Prostate gland (tissue), 2 donors: ENCODE data around the gene MEGF8.

Experiments
- POLR2AphosphoS5 ChIP-seq: sonication (generic); formaldehyde crosslinking; IDR thresholded peaks from one replicate; pipeline ENCODE4 v1.6.1; 2017; ENCODE audit warnings: antibody characterized with exemption
- TF ChIP-seq, protein P1 (sequence below), 4 experiments: fragments of 200-600 bp in 2 of 4; fragments of 450-650 bp in 2 of 4; sonication (generic) in 2 of 4; IDR thresholded peaks; 1 replicate in 3 of 4; 2 replicates in 1 of 4; pipeline ENCODE4 v1.5.1; 2016 to 2019; ENCODE audit warnings: antibody characterized with exemption in 4 of 4, mild to moderate bottlenecking in 2 of 4, moderate library complexity in 2 of 4

DNA sequence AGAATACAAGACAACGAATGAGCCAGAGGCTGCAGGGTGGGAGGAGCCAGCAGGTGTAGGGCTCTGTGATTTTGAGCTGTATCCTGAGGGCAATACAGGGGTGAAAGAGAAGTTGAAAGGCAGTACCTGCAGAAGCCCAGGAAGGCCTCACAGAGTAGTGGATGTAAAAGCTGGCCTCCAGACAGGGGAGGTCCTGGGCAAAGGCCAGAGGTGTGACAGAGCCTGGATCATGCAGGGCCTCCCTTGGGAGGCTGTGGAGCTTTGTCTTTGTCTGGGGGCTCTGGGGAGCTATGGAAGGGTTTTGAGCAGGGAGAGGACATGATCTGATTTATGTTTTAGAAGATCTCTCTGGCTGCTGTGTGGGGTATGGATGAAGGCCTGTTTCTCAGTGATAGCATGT is 2.7 kb downstream of the MEGF8 start:
- TF ChIP-seq, protein P1, sequence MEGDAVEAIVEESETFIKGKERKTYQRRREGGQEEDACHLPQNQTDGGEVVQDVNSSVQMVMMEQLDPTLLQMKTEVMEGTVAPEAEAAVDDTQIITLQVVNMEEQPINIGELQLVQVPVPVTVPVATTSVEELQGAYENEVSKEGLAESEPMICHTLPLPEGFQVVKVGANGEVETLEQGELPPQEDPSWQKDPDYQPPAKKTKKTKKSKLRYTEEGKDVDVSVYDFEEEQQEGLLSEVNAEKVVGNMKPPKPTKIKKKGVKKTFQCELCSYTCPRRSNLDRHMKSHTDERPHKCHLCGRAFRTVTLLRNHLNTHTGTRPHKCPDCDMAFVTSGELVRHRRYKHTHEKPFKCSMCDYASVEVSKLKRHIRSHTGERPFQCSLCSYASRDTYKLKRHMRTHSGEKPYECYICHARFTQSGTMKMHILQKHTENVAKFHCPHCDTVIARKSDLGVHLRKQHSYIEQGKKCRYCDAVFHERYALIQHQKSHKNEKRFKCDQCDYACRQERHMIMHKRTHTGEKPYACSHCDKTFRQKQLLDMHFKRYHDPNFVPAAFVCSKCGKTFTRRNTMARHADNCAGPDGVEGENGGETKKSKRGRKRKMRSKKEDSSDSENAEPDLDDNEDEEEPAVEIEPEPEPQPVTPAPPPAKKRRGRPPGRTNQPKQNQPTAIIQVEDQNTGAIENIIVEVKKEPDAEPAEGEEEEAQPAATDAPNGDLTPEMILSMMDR (IDR thresholded peaks at IDR 0.05) = no peak
- no peak for TF ChIP-seq POLR2AphosphoS5
